Measurements from ENCODE around the gene PCYT1A.
"Not testable (repeated sequence)": the region's sequence is repeated elsewhere in the genome, so short reads cannot be mapped to it uniquely, and the experiment has no call there.

Gene PCYT1A

DNA sequence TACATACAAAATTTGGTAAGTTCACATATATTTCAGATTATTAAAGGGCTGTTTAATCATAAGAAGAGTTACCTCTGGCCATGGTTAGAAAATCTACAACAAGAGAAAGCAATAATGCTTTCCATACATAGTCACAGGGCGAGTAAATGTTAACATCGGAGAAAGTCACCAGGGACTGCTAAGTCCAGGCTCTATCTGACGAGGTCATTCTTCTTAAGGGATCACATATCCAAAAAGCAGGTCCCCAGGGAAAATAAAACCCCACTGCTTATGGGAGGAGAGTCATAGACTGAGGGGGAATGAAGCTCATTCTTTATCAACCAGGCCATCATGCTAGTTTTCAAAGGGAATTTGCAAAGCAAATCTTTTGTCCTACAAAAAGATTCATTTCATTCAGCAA, 3.1 kb downstream of the PCYT1A start:
- no peak for FAIRE-seq

- no peak for FAIRE-seq
Measured at GRCh38 chr3:196281962-196282361, 5.6 kb downstream of the PCYT1A start.

- no peak for FAIRE-seq
Measured at GRCh38 chr3:196280689-196281440, 6.7 kb downstream of the PCYT1A start.

- FAIRE-seq: no peak
Measured at GRCh38 chr3:196275126-196275525, 12.4 kb downstream of the PCYT1A start.

DNA sequence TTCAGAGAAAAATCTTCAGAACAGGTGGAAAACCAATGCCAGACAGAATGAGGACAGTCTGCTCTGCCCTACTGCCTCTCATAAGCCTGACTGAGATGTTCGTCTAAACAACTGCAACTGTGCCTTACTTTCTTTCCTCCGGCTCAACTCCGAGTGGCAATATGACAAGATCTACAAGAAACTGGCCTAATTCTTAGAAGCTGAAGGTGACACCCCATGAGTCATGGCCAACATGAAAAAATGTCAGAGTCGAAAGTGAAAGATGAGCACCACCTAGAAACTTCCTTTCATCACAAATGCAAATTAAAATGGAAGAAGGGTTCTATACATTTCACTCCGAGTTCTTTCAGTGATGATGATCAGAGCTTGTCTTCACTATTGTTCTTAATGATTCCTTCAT, 12.9 kb downstream of the PCYT1A start:
- no peak for FAIRE-seq

DNA sequence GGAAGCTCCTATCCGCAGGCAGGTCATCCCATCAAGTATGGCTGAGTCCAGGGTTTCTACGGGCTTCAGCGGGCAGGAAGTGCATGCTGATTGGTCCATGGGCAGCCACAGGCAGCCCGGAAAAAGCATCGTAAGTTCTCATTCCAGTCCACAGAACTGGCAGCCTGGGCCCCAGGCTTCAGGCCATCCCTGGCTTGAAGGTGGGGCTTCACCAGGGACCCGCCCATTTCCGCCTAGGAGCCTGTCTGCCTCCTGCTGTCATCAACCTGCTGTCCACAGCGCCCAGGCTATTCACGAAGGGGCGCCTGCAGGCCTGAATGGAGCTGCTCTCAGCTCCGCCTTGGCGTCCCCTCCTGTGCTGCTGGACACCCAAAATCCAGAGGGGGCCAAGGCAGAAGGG, 13.9 kb downstream of the PCYT1A start:
- FAIRE-seq: no peak

- no peak for FAIRE-seq
Measured at GRCh38 chr3:196272826-196273225, 14.7 kb downstream of the PCYT1A start.

GRCh38 chr3:196270499-196270898, 17.0 kb downstream of the PCYT1A start:
- no peak for FAIRE-seq

DNA sequence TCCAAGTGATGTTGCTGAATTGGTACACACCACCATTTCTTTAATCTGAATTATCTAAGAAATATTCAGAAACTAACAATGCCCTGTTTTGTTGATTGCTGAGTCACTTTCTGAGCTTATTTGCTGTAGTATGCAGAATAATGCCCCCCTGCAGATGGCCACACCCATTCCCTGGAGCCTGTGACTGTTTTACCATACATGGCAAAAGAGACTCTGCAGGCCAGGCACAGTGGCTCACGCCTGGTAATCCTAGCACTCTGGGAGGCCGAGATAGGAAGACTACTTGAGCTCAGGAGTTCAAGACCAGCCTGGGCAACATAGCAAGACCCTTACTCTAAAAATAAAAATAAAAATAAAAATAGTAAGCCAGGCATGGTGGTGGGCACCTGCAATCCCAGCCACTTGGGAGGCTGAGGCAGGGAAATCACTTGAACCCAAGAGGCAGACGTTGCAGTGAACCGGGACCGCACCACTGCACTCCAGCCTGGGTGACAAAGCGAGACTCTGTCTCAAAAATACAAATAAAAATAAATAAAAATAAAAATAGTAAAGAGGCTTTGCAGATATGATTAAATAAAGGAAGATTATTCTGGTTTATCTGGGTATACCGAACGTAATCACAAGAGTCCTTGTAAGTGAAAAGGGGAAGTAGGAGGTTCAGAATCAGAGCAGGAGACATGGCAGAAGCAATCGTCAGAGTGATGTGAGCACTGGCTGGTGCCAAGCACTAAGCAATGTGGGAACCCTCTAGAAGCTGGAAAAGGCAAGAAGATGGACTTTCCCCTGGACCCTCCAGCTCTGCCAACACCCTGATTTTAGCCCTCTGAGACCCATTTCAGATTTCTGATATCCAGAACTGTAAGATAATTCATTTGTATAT, 19.0 kb downstream of the PCYT1A start:
- FAIRE-seq: no peak

GRCh38 chr3:196263819-196264218, 23.7 kb downstream of the PCYT1A start:
- no peak for FAIRE-seq

- FAIRE-seq: no peak
Measured at GRCh38 chr3:196260784-196261183, 26.7 kb downstream of the PCYT1A start.

- no peak for FAIRE-seq
Measured at GRCh38 chr3:196255776-196256175, 31.8 kb downstream of the PCYT1A start.

GRCh38 chr3:196254376-196255283, 32.9 kb downstream of the PCYT1A start:
- FAIRE-seq: no peak

DNA sequence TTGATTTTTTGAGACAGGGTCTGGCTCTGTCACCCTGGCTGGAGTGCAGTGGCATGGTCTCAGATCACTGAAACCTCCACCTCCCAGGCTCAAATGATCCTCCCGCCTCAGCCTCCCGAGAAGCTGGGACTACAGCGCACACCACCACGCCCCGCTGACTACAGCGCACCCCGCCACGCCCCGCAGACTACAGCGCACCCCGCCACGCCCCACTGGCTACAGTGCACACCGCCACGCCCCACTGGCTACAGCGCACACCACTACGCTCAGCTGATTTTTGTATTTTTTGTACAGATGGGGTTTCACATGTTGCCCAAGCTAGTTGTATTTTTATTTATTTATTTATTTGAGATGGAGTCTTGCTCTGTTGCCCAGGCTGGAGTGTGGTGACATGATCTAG, 35.6 kb downstream of the PCYT1A start:
- no peak for FAIRE-seq

DNA sequence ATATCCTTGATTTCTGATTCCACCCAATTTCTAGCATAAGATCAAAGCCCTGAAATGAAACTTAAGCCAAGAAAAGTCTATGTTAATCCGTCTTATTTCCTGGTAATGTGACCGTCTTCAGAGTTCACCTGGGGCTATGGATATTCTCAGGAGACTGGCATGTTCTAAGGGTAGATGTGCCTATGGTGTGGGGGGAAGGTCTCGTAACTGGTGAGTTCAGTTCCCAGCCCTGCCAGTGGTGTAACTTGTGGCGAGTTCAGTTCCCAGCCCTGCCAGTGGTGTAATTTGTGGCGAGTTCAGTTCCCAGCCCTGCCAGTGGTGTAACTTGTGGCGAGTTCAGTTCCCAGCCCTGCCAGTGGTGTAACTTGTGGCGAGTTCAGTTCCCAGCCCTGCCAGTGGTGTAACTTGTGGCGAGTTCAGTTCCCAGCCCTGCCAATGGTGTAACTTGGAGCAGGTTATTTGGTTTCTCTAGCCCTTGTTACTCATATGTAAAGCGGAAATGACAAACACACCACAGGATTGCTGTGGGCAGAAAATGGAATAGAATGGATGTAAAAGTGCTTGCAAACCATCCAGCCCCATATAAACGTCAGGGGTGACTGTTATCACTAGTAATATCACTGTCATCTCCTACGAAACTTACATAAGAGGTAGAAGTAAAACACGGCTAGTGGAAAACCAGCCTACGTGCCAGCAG, 40.8 kb downstream of the PCYT1A start:
- no peak for FAIRE-seq

- FAIRE-seq: not testable (repeated sequence)
Measured at GRCh38 chr3:196244166-196244565, 43.4 kb downstream of the PCYT1A start.

DNA sequence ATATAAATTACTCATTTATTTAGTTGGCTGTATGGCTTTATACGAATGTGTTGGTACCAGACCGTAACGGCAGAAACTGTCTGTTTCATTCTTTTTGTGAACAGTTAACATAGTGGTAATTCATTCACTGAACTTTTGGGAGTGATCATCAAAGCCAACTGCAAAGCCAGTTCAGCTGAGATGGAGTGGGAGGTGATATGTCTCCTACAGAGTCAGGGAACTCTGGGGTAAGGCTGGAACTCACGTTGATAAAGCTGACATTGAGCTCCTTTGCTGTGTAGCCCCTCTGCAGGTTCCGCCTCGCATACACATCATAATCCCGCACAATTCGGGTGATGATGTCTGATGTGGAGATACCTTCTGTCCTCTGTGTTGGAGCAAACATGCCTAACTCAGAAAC, 45.8 kb downstream of the PCYT1A start:
- FAIRE-seq: no peak

DNA sequence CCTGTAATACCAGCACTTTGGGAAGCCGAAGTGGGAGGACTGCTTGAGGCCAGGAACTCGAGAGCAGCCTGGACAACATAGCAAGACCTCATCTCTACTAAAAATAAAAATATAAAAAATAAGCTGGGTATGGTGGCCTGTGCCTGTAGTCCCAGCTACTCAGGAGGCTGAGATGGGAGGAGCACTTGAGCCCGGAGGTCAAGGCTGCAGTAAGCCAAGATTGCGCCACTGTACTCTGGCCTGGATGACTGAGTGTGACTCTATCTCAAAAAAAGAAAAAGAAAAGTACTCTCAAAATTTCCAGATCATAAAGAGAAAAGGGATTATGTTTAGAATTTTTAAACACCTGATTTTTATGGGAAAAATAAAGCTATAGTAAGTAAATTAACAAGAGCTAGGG, 47.1 kb downstream of the PCYT1A start:
- FAIRE-seq: no peak

GRCh38 chr3:196238612-196239560, 48.6 kb downstream of the PCYT1A start:
- no peak for FAIRE-seq

DNA sequence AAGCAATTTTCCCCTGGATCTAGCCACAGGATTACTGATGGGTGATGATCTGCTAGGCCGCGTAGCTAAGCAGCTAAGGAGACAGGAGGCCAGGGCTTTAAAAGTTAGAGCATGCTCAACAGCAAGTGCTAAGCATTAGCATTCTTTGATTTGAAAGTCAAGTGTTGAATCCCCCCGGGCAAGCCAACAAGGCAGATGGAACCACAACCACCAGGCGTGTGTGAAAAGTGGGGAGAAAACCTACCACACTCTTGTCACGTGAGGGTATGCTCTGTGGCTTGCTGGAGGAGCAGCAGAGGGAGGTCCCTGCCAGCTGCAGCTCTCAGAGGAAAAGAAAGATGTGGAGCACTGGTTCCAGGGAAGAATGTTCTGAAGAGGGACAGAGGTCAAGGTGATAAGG, 50.3 kb downstream of the PCYT1A start:
- FAIRE-seq: no peak

DNA sequence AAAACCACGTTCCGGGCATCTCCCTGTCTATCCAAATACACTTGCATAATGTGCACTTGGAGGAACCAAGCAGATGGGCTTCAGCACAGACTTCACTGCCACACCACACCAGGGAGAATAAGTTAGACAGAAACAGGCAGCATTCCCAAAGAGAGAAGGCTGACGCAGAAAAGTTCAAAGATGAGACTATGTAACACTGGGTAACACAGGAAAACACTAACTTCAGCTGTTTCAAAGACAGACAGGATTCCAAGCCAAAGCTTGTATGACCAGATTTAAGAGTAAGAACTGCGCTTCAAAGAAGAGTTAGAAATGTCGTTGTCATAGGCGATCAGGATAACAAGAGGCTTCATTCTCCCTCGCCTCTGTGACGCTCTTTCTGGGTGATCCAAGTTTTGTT, 51.3 kb downstream of the PCYT1A start:
- no peak for FAIRE-seq
